ENCODE measurements around the gene B4GALT3. TPM values are rescaled to one million over a fixed set of nuclear protein-coding genes. Genes with fewer than 3 reads are reported as not detected.
A peak's percentile ranks its signal among the peaks of the same experiment; 100 is the strongest.

B4GALT3 gene
- total and polyA plus RNA-seq, 2 of the 8 experiments (the other 6 are each of a cell fraction or from before 2014, with no cell fraction given): 42.3 to 43.0 TPM

GRCh38 chr1:161196111-161196510 is 18.8 kb upstream of the B4GALT3 start:
- Histone ChIP-seq H2BK12ac (ENCODE audit: low read depth, low read length) (no peak overlapping the region), H3K4ac (replicated peaks; ENCODE audit: insufficient read length, low read depth, low read length) (no peak overlapping the region), H3K56ac (replicated peaks; ENCODE audit: insufficient read length, low read depth, low read length) (no peak overlapping the region), H3K18ac (ENCODE audit: extremely low read depth, low read length) (no peak overlapping the region), H3K4me2 (ENCODE audit: insufficient read depth in 1 of 2, low read depth in 2 of 2, low read length in 2 of 2) (0 out of 4 replicates have a peak overlapping the region, but pooled peaks of 1 of the 2 experiments have one; percentile 67), H2BK20ac (ENCODE audit: low read length) (0 out of 2 replicates have a peak overlapping the region, but pooled peaks have one; percentile 48), H3K23me2 (ENCODE audit: low read depth, low read length) (peaks cover 11% of the 10 kb centered on the region; the same call in 1 of the 2 replicates), H4K91ac (replicated peaks; ENCODE audit: insufficient read length, low read length) (no peak overlapping the region), H3K9me3 (ENCODE audit: insufficient read depth in 2 of 2, low read depth in 1 of 2, low read length in 1 of 2) (no peaks in the 10 kb centered on the region), H3K27me3 (replicated peaks in 1 of 4; ENCODE audit: control insufficient read depth in 3 of 4, extremely low read depth in 1 of 4, insufficient read depth in 3 of 4, low read length in 3 of 4) (no peaks in the 10 kb centered on the region; a peak in 1 of 7 replicates), H3K9ac (replicated peaks in 1 of 4; ENCODE audit: extremely low read depth in 1 of 4, low read depth in 3 of 4, low read length in 3 of 4) (no peak overlapping the region), H2BK120ac (replicated peaks; ENCODE audit: low read depth, low read length) (no peak overlapping the region), H2BK15ac (ENCODE audit: low read length) (no peak overlapping the region), H2BK5ac (ENCODE audit: low read depth, low read length) (peak overlapping the region; percentile 67; the same call in 1 of the 2 replicates), H2AFZ (ENCODE audit: low read length) (no peak overlapping the region), H3K36me3 (ENCODE audit: control insufficient read depth in 2 of 4, insufficient read depth in 4 of 4, low read length in 3 of 4) (peaks cover 4 to 12% (median 7%) of the 10 kb centered on the region in 4 experiments; a peak in 5 of 8 replicates), H3K23ac (ENCODE audit: insufficient read length) (no peak overlapping the region), H3K14ac (ENCODE audit: insufficient read length) (no peak overlapping the region), H3K27ac (ENCODE audit: low read depth, low read length) (no peak overlapping the region), H3K4me3 (ENCODE audit: extremely low read depth in 1 of 4, insufficient read depth in 2 of 4, low read depth in 3 of 4, low read length in 4 of 4) (no peak overlapping the region), H4K20me1 (replicated peaks in 1 of 2; ENCODE audit: control insufficient read depth in 1 of 2, insufficient read depth in 2 of 2, low read length in 2 of 2) (no peaks in the 10 kb centered on the region), H4K5ac (ENCODE audit: insufficient read length, low read depth, low read length) (no peak overlapping the region), H3K4me1 (replicated peaks in 1 of 4; ENCODE audit: control insufficient read depth in 3 of 4, insufficient read depth in 4 of 4, low read length in 3 of 4) (peaks cover 15 to 45% (median 41%) of the 10 kb centered on the region in 4 experiments), H2AK5ac (ENCODE audit: low read depth, low read length) (no peak overlapping the region), H4K8ac (ENCODE audit: extremely low read depth, insufficient read depth, low read length) (no peak overlapping the region; the same call in 1 of the 2 replicates), H3K79me2 (ENCODE audit: control insufficient read depth in 1 of 2, insufficient read depth in 2 of 2, low read length in 2 of 2) (peaks cover 0 to 5% of the 10 kb centered on the region in 2 experiments; a peak in 1 of 4 replicates), H3K79me1 (ENCODE audit: low read depth, low read length) (peaks cover 6% of the 10 kb centered on the region; the same call in 1 of the 2 replicates)
- ChIA-PET CTCF (ENCODE audit: partially characterized antibody) (interaction anchor here (1.0 to 17.6 kb wide), 5 partner anchors 11 to 160 kb away, joined by 3 to 427 read pairs (median 4); partner anchors contain the start of genes APOA2, B4GALT3, FCER1G and TOMM40L), POLR2A (ENCODE audit: partially characterized antibody) (interaction anchor here (1.0 to 1.6 kb wide), 4 partner anchors 9 to 110 kb away, joined by 3 to 4 read pairs (median 3); partner anchors contain the start of gene FCER1G)
- DNase-seq (ENCODE audit: low read depth in 1 of 2, low spot score in 2 of 2) (no peak), FAIRE-seq (no peak)
- TF ChIP-seq RFX5 (IDR thresholded peaks at IDR 0.05; ENCODE audit: borderline replicate concordance, low read depth, low read length) (no peak), NANOG (IDR thresholded peaks at IDR 0.05; ENCODE audit: insufficient read depth, low read depth, low read length, poor library complexity, severe bottlenecking) (no peak), SIRT6 (IDR thresholded peaks at IDR 0.05; ENCODE audit: low read length) (no peak), MAFK (IDR thresholded peaks at IDR 0.05; ENCODE audit: low read depth, low read length) (no peak), ZNF274 (IDR thresholded peaks at IDR 0.05; ENCODE audit: borderline replicate concordance, extremely low read depth, low read length) (no peak), GTF2F1 (IDR thresholded peaks at IDR 0.05; ENCODE audit: borderline replicate concordance, low read depth, low read length) (no peak), BRCA1 (IDR thresholded peaks at IDR 0.05; ENCODE audit: low read depth, low read length) (no peak)
- WGBS, 2 experiments (ENCODE audit: extremely low coverage in 1 of 2, insufficient coverage in 1 of 2, insufficient read length in 1 of 2, insufficient replicate concordance in 2 of 2, low coverage in 1 of 2, low lambda C conversion rate in 2 of 2, missing lambda C conversion rate in 1 of 2): 87% methylated on average over 7 of the region's 7 CpGs; no CpG with 5 or more reads in 1 of the 2 experiments

Measured in H1 (cell line).